K562 (cell line): ENCODE measurements around the gene QPRT. TPM values are rescaled to one million over a fixed set of nuclear protein-coding genes. Genes with fewer than 3 reads are reported as not detected.
"Not testable (repeated sequence)": the region's sequence is repeated elsewhere in the genome, so short reads cannot be mapped to it uniquely, and the experiment has no call there.

ENCODE experiments used
- ATAC-seq: fragments of 200-7000 bp; cut with Tn5 transposase; 3 replicates; pipeline ENCODE4 v1.9.1; 2020; ENCODE audit warnings: moderate library complexity
- BruUV-seq: library from RNA; stranded (reverse); fragments of 400-500 nt; replicated peaks from 2 replicates; lab custom pipeline; 2021; lab: Mats Ljungman, UMichigan
- CTCF ChIA-PET: fragments of 300-600 bp; formaldehyde crosslinking; extraction: SDS; loops from one replicate; lab custom pipeline; 2021; ENCODE audit warnings: low intra/inter-chr PET ratio; lab: Yijun Ruan, JAX
- POLR2A ChIA-PET: fragments of 300-600, 350-650 bp; sonication (Branson Sonifier 250); formaldehyde crosslinking; extraction: SDS; loops from one replicate; lab custom pipeline; 2021; ENCODE audit warnings: antibody characterized with exemption, inconsistent platforms; lab: Yijun Ruan, JAX
- DNase-seq, 4 experiments: peaks; one replicate each; pipeline versions ENCODE4 v3.0.0 to v3.0.0-alpha.2; 2011 to 2018; ENCODE audit warnings: low spot score in 3 of 4, mixed read lengths in 3 of 4; ENCODE audit errors: extremely low read depth in 1 of 4
- FAIRE-seq: peaks from 2 replicates; lab custom pipeline; 2011; peaks lifted over from hg19 to GRCh38; lab: Jason Lieb, UNC
- H2AFZ ChIP-seq: 2 replicates; pipeline ENCODE4 v1.6.0; 2011; ENCODE audit warnings: low read depth, low read length, control low read depth, inconsistent platforms
- H3K27ac ChIP-seq: fragments of 200-600 bp; 3 replicates; pipeline ENCODE4 v1.8.0; 2011; ENCODE audit warnings: low read depth, mild to moderate bottlenecking, control low read depth, inconsistent platforms, low read length, moderate library complexity, mixed read lengths; ENCODE audit errors: extremely low read depth
- H3K27me3 ChIP-seq, 2 experiments: fragments of 300-600 bp in 1 of 2; 2 replicates in 1 of 2; 3 replicates in 1 of 2; pipeline versions ENCODE4 v1.6.0 to v1.8.0; 2011; ENCODE audit warnings: inconsistent platforms in 2 of 2, low read length in 2 of 2, mild to moderate bottlenecking in 1 of 2, mixed read lengths in 1 of 2, moderate library complexity in 1 of 2; ENCODE audit not compliant: control insufficient read depth in 2 of 2, insufficient read depth in 2 of 2
- H3K36me3 ChIP-seq: fragments of 300-600 bp; 3 replicates; pipeline ENCODE4 v1.8.0; 2011; ENCODE audit warnings: mild to moderate bottlenecking, low read length, inconsistent platforms; ENCODE audit not compliant: control insufficient read depth, insufficient read depth
- H3K4me1 ChIP-seq, 2 experiments: fragments of 200-600 bp in 1 of 2; replicated peaks in 1 of 2; 2 replicates in 1 of 2; 3 replicates in 1 of 2; pipeline versions ENCODE4 v1.5.1 to v1.8.0; 2011; ENCODE audit warnings: inconsistent platforms in 2 of 2, low read length in 2 of 2, mild to moderate bottlenecking in 1 of 2, mixed read lengths in 1 of 2, moderate library complexity in 1 of 2; ENCODE audit not compliant: control insufficient read depth in 2 of 2, insufficient read depth in 2 of 2
- H3K4me2 ChIP-seq: 2 replicates; pipeline ENCODE4 v1.6.1; 2011; ENCODE audit warnings: low read length, control low read depth, inconsistent platforms, mixed read lengths; ENCODE audit not compliant: insufficient read depth
- H3K4me3 ChIP-seq: fragments of 200-600 bp; sonication (generic), shearing (Covaris generic); 2 replicates; pipeline ENCODE4 v1.5.1; 2016; ENCODE audit warnings: control low read depth, inconsistent platforms
- H3K79me2 ChIP-seq: fragments of 200-600 bp; 3 replicates; pipeline ENCODE4 v1.8.0; 2011; ENCODE audit warnings: low read length, inconsistent platforms; ENCODE audit not compliant: control insufficient read depth, insufficient read depth
- H3K9ac ChIP-seq, 2 experiments: 2 replicates each; pipeline versions ENCODE4 v1.6.0 to v1.6.1; 2011; ENCODE audit warnings: low read depth in 2 of 2, low read length in 2 of 2, control low read depth in 1 of 2, inconsistent platforms in 1 of 2, mild to moderate bottlenecking in 1 of 2, mixed read lengths in 1 of 2; ENCODE audit not compliant: insufficient read depth in 1 of 2
- H3K9me1 ChIP-seq: one replicate; pipeline ENCODE4 v1.6.0; 2011; ENCODE audit warnings: inconsistent platforms, mild to moderate bottlenecking, low read length, moderate library complexity; ENCODE audit not compliant: control insufficient read depth, insufficient read depth
- H3K9me3 ChIP-seq: replicated peaks from 2 replicates; pipeline ENCODE4 v1.5.1; 2011; ENCODE audit warnings: low read depth, low read length, inconsistent platforms; ENCODE audit not compliant: control insufficient read depth, insufficient read depth
- H4K20me1 ChIP-seq: replicated peaks from 2 replicates; pipeline ENCODE4 v1.6.1; 2011; ENCODE audit warnings: low read length, inconsistent platforms, mixed read lengths; ENCODE audit not compliant: control insufficient read depth, insufficient read depth
- MAZ ChIP-seq, 2 experiments: fragments of 450-650 bp in 1 of 2; sonication (generic) in 1 of 2; formaldehyde crosslinking; IDR thresholded peaks in 1 of 2; conservative IDR thresholded peaks in 1 of 2; 2 replicates each; pipeline versions ENCODE4 v1.4.0 to v1.5.0; 2020; ENCODE audit warnings: mild to moderate bottlenecking in 1 of 2, missing genetic modification reagents in 1 of 2
- SPI1 ChIP-seq: IDR thresholded peaks from 2 replicates; pipeline ENCODE4 v1.6.1; 2011; ENCODE audit warnings: low read depth, low read length, control low read depth, borderline replicate concordance
- ZNF121 ChIP-seq: sonication (generic); formaldehyde crosslinking; conservative IDR thresholded peaks from 2 replicates; pipeline ENCODE4 v1.8.0; 2022; ENCODE audit warnings: missing genetic modification reagents
- WGBS: fragments of 100-300 bp; shearing (Covaris generic); methylation state at CpG from one replicate; pipeline ENCODE4 v1.1.6; 2016; ENCODE audit warnings: low coverage, mixed read lengths; ENCODE audit not compliant: insufficient coverage; ENCODE audit errors: missing lambda C conversion rate; 5-methylcytosine and 5-hydroxymethylcytosine counted together
- in situ Hi-C: fragments of 300-500 bp; cut with MboI; formaldehyde crosslinking; loops from 4 replicates; pipeline ENCODE4 v1.15.0; 2018; ENCODE audit warnings: inconsistent platforms, mixed read lengths
- intact Hi-C: fragments of 100-400 bp; cut with micrococcal nuclease; formaldehyde crosslinking; loops from 2 replicates; pipeline ENCODE4 v1.14.2; 2022
- polyA plus RNA-seq, 8 experiments: library from polyadenylated mRNA; depleted of rRNA in 4 of 8; stranded (reverse) in 5 of 8; unstranded in 3 of 8; fragments of >200 nt; fragmentation: Nextera tagmentation in 2 of 8; fragmentation: Illumina TruSeq in 1 of 8; extraction: Ambion mirVana in 2 of 8; extraction: Trizol in 1 of 8; gene quantifications; 2 replicates each; pipeline versions ENCODE4 v1.2.1 to v1.2.3, GENCODE V29; 2011 to 2014; ENCODE audit warnings: inconsistent platforms in 1 of 8, missing spikeins in 1 of 8
- total RNA-seq, 7 experiments: library from RNA; depleted of rRNA in 6 of 7; stranded (reverse); fragments of >200 nt in 6 of 7; fragmentation: Illumina TruSeq in 2 of 7; extraction: Trizol in 2 of 7; gene quantifications; 2 replicates each; pipeline versions ENCODE4 v1.2.1 to v1.2.3, GENCODE V29; 2011 to 2021; ENCODE audit warnings: low replicate concordance in 1 of 7

QPRT gene
- total and polyA plus RNA-seq, 9 of the 15 experiments (the other 6 are each of a cell fraction or from before 2014, with no cell fraction given) = 7.7 to 112 (median 64.1) TPM

DNA sequence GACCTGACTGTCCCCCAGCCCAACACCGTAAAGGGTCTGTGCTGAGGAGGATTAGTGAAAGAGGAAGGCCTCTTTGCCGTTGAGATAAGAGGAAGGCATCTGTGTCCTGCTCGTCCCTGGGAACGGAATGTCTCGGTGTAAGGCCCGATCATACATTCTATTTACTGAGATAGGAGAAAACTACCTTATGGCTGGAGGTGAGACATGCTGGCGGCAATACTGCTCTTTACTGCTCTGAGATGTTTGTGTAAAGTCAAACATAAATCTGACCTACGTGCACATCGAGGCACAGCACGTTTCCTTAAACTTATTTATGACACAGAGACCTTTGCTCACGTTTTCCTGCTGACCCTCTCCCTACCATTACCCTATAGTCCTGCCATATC is 61.6 kb downstream of the QPRT start:
- TF ChIP-seq SPI1 = peak; percentile 79
- Histone ChIP-seq H3K4me2 (0 out of 2 replicates have a peak overlapping the region, but pooled peaks have one; percentile 0), H3K9ac (peak overlapping the region in 1 of 2 experiments; percentile 47; a peak in 1 of 4 replicates), H3K4me1 (peaks cover 2 to 23% of the 10 kb centered on the region in 2 experiments), H2AFZ (0 out of 2 replicates have a peak overlapping the region, but pooled peaks have one; percentile 11)
- H4K20me1 ChIP-seq, DNase-seq, H3K27ac ChIP-seq, H3K36me3 ChIP-seq, H3K4me3 ChIP-seq, CTCF ChIA-PET, H3K9me1 ChIP-seq, BruUV-seq, in situ Hi-C loops, H3K79me2 ChIP-seq, POLR2A ChIA-PET, ATAC-seq, intact Hi-C loops, FAIRE-seq, H3K27me3 ChIP-seq, H3K9me3 ChIP-seq: not testable (repeated sequence)
- WGBS = 12% methylated on average over 11 of the region's 11 CpGs

DNA sequence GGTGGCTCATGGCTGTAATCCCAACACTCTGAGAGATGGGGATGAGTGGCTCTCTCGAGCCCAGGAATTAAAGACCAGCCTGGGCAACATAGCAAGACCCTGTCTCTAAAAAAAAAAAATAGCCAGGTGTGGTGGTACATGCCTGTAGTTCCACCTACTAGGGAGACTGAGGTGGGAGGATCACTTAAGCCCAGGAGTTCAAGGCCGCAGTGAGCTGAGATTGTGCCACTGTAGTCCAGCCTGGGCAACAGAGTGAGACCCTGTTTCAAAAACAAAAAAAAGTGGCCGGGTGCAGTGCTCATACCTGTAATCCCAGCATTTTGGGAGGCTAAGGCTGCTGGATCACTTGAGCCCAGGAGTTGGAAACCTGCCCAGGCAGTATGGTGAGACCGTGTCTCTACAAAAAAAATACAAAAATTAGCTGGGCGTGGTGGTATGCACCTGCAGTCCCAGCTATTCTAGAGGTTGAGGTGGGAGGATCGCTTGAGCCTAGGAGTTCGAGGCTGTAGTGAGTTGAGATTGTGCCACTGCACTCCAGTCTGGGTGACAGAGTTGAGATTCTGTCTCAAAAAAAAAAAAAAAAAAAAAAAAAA is 63.8 kb downstream of the QPRT start:
- no peak for FAIRE-seq
- Histone ChIP-seq H3K27me3 (peaks cover 0 to 2% of the 10 kb centered on the region in 2 experiments; a peak in 1 of 5 replicates), H2AFZ (no peak overlapping the region), H3K9ac (no peak overlapping the region), H3K4me1 (peaks cover 0 to 21% of the 10 kb centered on the region in 2 experiments; a peak in 4 of 5 replicates), H3K27ac (no peak overlapping the region), H3K79me2 (no peaks in the 10 kb centered on the region), H3K9me1 (no peaks in the 10 kb centered on the region), H3K4me3 (no peak overlapping the region), H4K20me1 (no peaks in the 10 kb centered on the region), H3K9me3 (no peaks in the 10 kb centered on the region), H3K4me2 (no peak overlapping the region), H3K36me3 (no peaks in the 10 kb centered on the region)
- ATAC-seq = no peak
- no peak for DNase-seq
- CTCF ChIA-PET = no interaction called here
- TF ChIP-seq ZNF121 (CRISPR knock-in tag) = peak; percentile 89
- TF ChIP-seq MAZ (CRISPR knock-in tag; conservative IDR thresholded peaks at IDR 0.05 in 1 of 2, IDR thresholded peaks at IDR 0.05 in 1 of 2) = no peak
- WGBS = 16% methylated on average over 7 of the region's 7 CpGs
- intact Hi-C loops = no loop called here
- no TSS peak for BruUV-seq
- POLR2A ChIA-PET = interaction anchor here (0.9 kb wide), 1 partner anchor 12 kb away, joined by 3 read pairs; no protein-coding TSS in a partner anchor
- in situ Hi-C loops = no loop called here
